ENCODE measurements around the gene DAB2IP.

DAB2IP gene

GRCh38 chr9:121818016-121818661 is 166.7 kb downstream of the DAB2IP start:
- no peak for DNase-seq (ENCODE audit: low spot score)

- DNase-seq (ENCODE audit: low spot score), result no peak
These were observed 167.5 kb downstream of the DAB2IP start for GRCh38 chr9:121818841-121819427.

- DNase-seq (ENCODE audit: low spot score), result no peak
These were observed 168.2 kb downstream of the DAB2IP start for GRCh38 chr9:121819428-121820231.

DNA sequence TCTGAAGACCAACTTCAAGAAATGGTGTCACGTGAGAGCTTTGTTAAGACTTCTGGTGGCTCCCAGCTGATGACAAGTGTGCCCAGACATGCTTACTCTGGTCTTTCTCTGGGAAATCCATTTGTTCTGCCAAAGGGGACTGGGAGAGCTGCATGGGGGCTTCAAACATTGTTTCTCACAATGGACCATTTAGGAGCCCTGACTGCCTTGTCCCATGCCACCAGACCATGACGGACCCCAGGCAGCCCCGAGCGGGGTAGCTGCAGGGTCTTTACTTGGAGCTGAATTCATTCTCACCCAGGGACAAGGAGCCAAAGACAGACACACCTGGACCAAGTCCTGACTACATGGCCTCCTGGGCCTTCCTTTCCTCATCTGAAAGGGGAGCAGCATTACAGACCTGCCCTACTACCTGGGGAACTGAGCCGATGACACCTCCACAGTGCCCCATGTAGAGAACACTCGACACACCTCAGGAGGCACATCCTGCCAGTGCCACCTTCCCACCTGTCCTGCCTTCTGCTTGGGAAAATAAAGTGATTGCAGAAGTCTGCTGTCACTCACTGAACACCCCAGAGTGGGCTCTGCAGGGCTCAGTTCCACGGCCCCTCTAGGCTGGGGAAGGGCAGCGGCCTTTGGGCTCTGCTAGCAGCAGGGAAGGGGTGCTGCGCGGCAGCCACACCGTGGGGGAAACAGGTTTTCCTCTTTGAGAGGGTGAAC is 169.0 kb downstream of the DAB2IP start:
- DNase-seq (ENCODE audit: low spot score), result no peak

DNA sequence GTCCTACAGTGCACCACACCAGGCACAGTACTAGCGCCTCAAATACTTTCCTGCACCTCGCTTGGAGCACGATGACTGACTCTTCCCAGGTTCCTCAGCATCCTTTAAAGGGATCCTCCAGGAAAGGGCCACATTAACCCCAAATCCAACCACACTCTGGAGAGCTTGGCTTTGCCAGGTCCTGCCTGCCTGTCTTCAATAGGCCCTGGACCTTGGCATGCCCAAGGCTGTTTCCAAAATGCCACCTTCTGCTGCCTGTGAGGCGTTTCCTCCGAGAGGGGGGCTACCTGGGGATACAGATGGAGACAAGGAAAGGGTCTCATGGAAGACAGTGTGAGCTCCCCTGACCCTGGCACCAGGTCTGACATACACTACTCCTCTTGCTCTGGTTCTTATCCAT is 169.9 kb downstream of the DAB2IP start:
- DNase-seq (ENCODE audit: low spot score), result no peak

DNA sequence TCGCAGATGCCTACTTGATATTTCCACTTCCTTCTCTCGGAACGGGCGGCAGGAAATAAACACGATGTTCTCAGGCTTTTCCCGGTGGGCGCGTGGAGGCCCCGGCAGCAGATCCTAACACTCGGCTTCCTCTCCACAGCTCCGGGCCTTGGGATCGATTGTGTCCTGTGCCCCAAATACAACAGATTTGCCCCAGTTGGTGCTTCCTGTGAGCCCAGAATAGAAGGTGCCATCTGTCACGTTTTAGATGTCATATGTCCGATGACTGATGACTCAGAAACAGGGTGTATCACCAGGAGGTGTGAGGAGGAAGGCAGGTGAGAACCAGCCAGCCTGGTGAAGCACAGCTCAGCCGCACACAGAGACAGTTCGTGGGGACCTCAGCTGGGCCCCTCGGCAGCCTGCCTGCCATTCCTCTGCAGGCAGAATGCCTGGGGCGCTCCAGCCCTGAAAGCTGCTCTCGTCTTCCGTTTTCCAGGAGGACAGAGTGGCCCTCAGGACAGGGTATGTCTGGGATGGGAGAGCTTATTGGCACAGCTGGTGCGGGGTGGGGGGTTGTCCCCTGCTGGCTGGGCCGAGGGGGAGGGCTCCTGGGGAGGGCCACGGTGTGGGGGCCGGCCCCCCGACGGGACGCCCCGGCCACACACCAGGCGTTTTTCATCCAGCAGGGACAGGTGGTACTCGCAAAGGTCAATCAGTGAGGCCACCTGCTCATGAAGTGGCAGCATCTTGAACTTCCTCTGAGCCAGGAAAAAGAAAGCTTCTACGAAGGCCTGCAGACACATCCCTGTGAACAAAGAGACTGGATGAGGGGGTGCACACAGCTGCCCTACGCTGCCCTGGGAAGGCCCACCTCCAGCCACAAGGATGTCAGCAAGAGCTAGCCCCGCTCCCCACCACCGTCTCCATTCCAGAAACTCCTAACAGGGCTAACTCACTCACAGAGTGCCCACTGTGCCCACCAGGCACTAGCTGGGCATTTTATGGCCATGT is 171.0 kb downstream of the DAB2IP start:
- no peak for DNase-seq (ENCODE audit: low spot score)

DNA sequence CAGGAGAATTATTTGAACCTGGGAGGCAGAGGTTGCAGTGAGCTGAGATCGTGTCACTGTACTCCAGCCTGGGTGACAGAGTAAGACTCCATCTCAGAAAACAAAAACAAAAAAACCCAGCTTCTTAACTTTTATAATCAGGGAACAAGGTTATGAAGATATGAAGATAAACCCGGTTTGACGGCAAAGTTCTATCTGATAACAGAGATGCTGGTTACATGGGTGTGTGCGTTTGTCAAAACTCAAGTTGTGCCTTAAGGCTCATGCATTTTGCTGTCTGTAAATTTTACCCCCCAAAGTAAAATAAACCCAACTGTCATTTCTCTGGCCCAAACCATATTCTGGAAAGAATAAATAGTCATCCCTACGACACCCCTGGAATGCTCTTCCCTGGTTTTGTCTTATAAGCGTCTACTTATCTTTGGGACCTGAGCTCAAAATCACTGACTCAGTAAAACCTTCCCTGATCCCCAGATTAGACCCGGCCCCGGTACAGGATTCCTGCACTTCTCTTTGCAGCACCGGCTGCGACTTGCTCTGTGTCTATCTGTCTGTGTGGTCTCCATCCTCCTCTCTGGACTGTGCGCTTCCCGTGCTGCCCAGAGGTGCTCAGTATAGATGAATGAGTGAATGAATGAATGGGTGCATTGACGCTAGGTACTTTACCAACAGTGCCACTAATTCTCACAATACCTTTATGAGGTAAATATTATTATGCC is 172.2 kb downstream of the DAB2IP start:
- no peak for DNase-seq (ENCODE audit: low spot score)

DNA sequence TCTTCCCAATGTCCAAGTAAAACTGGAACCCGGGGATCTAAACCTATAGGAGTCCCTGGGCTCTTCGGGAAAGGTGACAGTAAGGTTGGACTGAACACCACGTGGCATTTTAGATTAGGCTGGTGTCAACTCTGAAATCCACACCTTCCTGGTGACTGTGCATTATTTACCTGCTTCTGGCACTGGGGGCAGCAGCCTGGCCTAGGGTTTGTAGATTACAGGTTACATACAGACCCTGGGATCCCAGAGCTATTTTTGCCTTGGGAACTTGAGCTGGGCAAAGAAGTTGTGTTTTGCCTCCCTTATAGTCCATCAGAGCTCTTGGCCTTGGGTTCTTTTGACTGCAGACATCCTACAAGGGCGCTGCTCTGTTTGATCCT is 173.2 kb downstream of the DAB2IP start:
- DNase-seq (ENCODE audit: low spot score), result peak; percentile 3

- no peak for DNase-seq (ENCODE audit: low spot score)
These were observed 173.7 kb downstream of the DAB2IP start for GRCh38 chr9:121825031-121825691.

DNA sequence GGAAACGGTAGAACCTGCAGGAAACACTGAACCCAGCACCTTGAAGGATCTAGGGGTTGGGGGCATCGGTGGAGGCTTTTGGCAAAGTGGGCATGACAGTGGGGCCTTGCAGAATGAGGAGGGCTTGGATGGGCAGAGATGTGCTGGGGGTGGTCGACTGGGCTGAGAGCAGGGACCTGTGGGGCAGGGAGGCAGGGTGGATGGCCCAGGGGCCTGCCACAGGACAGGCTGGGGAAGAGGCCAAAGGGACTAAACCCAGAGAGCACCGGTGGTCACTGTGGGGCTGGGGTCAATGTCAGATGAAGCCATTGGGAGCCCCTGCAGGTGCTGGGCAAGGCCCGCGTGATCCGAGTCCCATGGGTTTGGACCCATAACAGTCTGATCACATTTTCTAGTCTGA is 175.3 kb downstream of the DAB2IP start:
- no peak for DNase-seq (ENCODE audit: low spot score)

DNA sequence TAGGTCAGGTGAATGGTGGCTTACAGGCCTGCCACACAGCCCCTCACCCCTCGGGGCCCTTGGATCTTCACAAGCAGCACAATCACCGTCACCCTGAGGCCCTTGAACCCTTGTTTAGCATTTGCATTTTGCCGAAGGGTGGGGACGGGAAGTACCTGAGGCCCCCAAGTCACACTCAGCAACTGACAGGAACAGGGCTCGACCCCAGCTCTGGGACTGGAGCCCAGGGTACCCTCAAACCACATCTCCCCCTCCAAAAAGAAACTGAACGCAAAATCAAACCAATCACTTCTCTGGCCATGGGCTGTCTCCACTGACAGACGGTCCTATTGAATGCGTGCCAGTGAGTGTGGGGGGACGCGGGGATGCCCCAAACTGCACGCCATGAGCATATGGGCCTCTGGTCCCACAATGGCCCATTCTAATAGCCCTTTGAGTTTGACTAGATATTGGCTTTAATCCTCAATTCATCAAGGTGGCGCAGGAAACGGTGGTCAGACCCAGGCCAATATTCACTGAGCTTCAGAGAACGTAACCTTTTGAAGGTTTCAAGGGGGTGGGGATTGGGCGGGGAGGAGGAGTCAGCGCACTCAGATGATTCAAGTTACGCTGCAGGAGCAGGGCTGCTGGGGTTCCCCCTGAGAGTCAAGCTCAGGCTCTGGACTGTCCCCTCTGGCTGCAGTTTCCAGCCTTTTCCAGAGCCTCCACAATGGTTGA is 176.0 kb downstream of the DAB2IP start:
- DNase-seq (ENCODE audit: low spot score), result no peak

DNA sequence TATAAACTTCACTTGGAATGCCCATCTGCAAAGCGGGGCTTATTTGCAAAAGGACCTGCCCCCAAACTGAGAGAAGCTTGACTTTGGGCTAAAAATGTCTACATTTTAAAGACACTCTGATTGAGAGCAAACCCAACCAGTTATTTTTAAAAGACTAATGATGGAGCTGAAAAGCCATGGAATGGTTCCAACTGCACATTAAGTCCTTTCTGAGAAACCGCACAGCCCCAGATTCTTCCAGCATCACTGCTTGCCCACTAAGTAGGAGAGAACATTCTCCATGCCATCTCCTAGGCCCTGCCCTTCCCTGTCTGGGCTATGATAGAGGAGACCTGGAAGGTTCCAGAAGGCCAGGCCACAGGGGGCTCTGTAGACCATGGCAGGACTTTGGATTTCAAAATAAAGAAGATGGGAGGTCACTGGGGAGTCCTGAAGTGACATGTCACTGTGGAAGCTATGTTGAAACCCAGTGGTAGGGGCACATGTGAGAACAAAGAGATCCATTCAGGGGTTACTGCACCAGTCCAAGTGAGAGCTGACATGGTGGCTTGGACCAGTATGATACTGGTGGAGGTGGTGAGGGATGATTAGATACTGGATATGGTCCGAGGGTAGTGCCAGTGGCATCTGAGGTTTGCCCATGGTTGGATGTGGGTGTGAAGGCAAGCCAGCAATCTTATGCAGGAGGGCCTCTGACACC is 179.2 kb downstream of the DAB2IP start:
- DNase-seq (ENCODE audit: low spot score), result no peak

GRCh38 chr9:121831869-121832268 is 180.4 kb downstream of the DAB2IP start:
- DNase-seq (ENCODE audit: low spot score), result no peak

- no peak for DNase-seq (ENCODE audit: low spot score)
These were observed 181.6 kb downstream of the DAB2IP start for GRCh38 chr9:121833061-121833460.
